D721Med (cell line): Measurements from ENCODE around the gene MUSK.

Experiments used
- DNase-seq: peaks from one replicate; pipeline ENCODE4 v3.0.0; 2011; ENCODE audit warnings: low spot score; ENCODE audit not compliant: insufficient read length
- FAIRE-seq: peaks from 2 replicates; lab custom pipeline; 2011; peaks lifted over from hg19 to GRCh38; lab: Jason Lieb, UNC
- TF ChIP-seq, protein P1 (sequence below): IDR thresholded peaks from 2 replicates; pipeline ENCODE4 v1.5.1; 2012; ENCODE audit warnings: mild to moderate bottlenecking, control low read depth; ENCODE audit not compliant: insufficient read depth; ENCODE audit errors: missing control alignments

MUSK gene

GRCh38 chr9:110746211-110746930 is 77.8 kb downstream of the MUSK start:
- DNase-seq = no peak
- no peak for FAIRE-seq
- TF ChIP-seq, protein P1, sequence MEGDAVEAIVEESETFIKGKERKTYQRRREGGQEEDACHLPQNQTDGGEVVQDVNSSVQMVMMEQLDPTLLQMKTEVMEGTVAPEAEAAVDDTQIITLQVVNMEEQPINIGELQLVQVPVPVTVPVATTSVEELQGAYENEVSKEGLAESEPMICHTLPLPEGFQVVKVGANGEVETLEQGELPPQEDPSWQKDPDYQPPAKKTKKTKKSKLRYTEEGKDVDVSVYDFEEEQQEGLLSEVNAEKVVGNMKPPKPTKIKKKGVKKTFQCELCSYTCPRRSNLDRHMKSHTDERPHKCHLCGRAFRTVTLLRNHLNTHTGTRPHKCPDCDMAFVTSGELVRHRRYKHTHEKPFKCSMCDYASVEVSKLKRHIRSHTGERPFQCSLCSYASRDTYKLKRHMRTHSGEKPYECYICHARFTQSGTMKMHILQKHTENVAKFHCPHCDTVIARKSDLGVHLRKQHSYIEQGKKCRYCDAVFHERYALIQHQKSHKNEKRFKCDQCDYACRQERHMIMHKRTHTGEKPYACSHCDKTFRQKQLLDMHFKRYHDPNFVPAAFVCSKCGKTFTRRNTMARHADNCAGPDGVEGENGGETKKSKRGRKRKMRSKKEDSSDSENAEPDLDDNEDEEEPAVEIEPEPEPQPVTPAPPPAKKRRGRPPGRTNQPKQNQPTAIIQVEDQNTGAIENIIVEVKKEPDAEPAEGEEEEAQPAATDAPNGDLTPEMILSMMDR = no peak

GRCh38 chr9:110748251-110748893 is 79.8 kb downstream of the MUSK start:
- TF ChIP-seq, protein P1 = no peak
- DNase-seq (no peak), FAIRE-seq (no peak)

DNA sequence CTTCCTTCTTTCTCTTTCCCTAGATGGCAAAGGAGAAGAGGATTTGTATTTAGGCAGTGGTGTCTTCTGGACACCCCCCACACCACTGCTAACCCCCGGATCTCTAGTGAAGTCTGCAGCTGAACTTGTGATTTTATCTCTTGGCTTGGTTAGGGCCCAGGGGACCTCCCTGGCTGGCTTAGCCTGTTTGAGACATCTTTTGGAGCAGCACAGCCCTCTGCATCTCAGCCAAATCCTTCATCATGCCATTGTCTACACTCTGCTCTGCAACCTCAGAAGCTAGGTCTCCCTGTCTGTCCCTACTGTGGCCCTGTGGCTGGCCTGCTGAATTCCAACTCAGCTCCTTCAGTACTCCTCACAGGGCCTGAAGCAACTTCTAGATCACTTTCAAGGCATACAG is 81.7 kb downstream of the MUSK start:
- TF ChIP-seq, protein P1 = no peak
- DNase-seq (no peak), FAIRE-seq (no peak)

DNA sequence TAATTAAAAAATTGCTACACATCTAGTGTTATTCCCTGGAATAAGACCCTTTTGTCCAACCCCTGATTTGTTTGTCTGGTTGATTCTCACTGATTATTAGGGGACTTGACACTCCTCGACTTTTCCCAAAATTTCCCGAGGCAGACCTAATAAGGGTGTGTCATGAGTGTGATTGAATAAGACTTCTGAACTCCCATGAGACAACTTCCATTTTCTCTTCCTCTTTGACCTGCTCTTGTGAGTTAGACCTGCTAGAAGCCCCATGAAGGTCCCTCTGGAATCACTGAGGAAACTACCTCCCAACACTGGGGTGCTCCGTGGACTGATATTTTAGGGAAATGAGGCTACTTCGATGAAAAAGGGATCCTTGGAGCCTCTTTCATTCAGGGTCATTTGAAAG is 83.4 kb downstream of the MUSK start:
- TF ChIP-seq, protein P1 = no peak
- no peak for DNase-seq
- FAIRE-seq = no peak

DNA sequence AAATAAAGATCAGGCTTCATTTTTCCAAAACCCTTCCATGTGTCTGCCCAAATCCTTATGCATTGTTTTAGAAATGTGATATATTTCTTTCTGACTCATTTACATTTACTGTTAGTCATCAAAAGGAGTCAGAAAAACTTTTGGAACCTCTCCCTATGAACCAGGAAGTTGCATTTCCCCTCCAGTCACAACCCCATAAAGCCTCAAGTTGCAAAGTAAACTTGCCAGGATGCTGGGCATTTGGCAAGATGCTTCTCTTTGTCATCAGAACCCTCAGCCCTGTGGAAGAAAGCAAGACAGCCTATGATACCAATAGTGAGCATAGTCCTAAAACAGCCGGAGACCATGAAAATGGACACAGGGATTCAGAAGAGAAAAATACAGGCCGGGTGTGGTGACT is 84.2 kb downstream of the MUSK start:
- TF ChIP-seq, protein P1 = no peak
- DNase-seq (no peak), FAIRE-seq (no peak)

DNA sequence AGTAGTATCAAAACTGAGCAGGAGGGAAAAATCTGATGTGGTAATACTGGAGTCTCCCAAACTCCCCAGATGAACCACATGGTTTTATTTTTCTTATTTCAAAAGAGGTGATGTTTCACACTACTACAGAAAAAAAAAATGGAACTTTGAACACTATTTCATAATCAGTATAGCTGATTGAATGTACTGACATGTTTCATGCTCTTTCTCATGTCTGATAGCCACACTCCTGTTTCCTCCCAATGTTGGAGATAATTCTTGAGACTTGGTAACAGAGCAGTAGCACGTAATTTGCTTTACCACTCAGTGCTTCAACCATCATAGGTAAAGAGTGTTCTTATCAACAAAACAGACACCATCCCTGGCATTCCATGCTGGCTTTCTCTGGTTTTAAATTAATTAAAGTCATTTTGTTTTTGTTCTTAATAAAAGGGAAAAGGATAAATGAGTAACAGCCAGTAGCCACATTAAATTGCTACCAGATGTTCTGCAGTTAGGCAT is 85.2 kb downstream of the MUSK start:
- FAIRE-seq (no peak), DNase-seq (no peak)
- TF ChIP-seq, protein P1 = no peak

- FAIRE-seq = no peak
- TF ChIP-seq, protein P1 = no peak
- no peak for DNase-seq
Observed at GRCh38 chr9:110755179-110755578, 86.6 kb downstream of the MUSK start.
